HuH-7 (cell line): ENCODE data around the gene RGS21.
"Not testable (repeated sequence)": the region's sequence is repeated elsewhere in the genome, so short reads cannot be mapped to it uniquely, and the experiment has no call there.

Experiments
- DNase-seq: peaks from one replicate; pipeline ENCODE4 v3.0.0; 2011; ENCODE audit warnings: low spot score

Gene RGS21

GRCh38 chr1:192316942-192317450 is at the start of gene RGS21:
TSS of gene RGS21 (plus strand) at chr1:192316992. CDS start at chr1:192343037, 26,045 bp downstream.
- DNase-seq = no peak

GRCh38 chr1:192268468-192269052 is 48.2 kb upstream of the RGS21 start:
- DNase-seq = no peak

- no peak for DNase-seq
These were observed 46.4 kb upstream of the RGS21 start for GRCh38 chr1:192270398-192270797.

- no peak for DNase-seq
These were observed 44.1 kb upstream of the RGS21 start for GRCh38 chr1:192272732-192273131.

- DNase-seq = no peak
These were observed 42.2 kb upstream of the RGS21 start for GRCh38 chr1:192274588-192274987.

GRCh38 chr1:192277635-192278034 is 39.2 kb upstream of the RGS21 start:
- no peak for DNase-seq

GRCh38 chr1:192284927-192285326 is 31.9 kb upstream of the RGS21 start:
- no peak for DNase-seq

GRCh38 chr1:192303029-192303428 is 13.8 kb upstream of the RGS21 start:
- DNase-seq = no peak

GRCh38 chr1:192308314-192308713 is 8.5 kb upstream of the RGS21 start:
- DNase-seq = not testable (repeated sequence)

- DNase-seq = peak; percentile 0
These were observed 5.5 kb upstream of the RGS21 start for GRCh38 chr1:192311281-192311680.

- DNase-seq = no peak
These were observed 11.2 kb downstream of the RGS21 start for GRCh38 chr1:192327997-192328396.

GRCh38 chr1:192342842-192343241 is 26.1 kb downstream of the RGS21 start:
- DNase-seq = no peak

- no peak for DNase-seq
These were observed 26.6 kb downstream of the RGS21 start for GRCh38 chr1:192343344-192343743.

GRCh38 chr1:192349314-192349713 is 32.5 kb downstream of the RGS21 start:
- no peak for DNase-seq

- no peak for DNase-seq
These were observed 33.6 kb downstream of the RGS21 start for GRCh38 chr1:192350356-192350755.

GRCh38 chr1:192351550-192351949 is 34.8 kb downstream of the RGS21 start:
- no peak for DNase-seq

GRCh38 chr1:192357924-192358323 is 41.1 kb downstream of the RGS21 start:
- DNase-seq = no peak

- DNase-seq = no peak
These were observed 41.6 kb downstream of the RGS21 start for GRCh38 chr1:192358402-192358801.

GRCh38 chr1:192358822-192359221 is 42.0 kb downstream of the RGS21 start:
- no peak for DNase-seq

- no peak for DNase-seq
These were observed 46.4 kb downstream of the RGS21 start for GRCh38 chr1:192363177-192363576.

GRCh38 chr1:192367436-192367835 is 50.6 kb downstream of the RGS21 start:
- DNase-seq = no peak

- DNase-seq = no peak
These were observed 58.5 kb downstream of the RGS21 start for GRCh38 chr1:192375306-192375705.

GRCh38 chr1:192376374-192376773 is 59.6 kb downstream of the RGS21 start:
- no peak for DNase-seq

- DNase-seq = no peak
These were observed 61.5 kb downstream of the RGS21 start for GRCh38 chr1:192378276-192378675.
